Caco-2 (cell line): Measurements from ENCODE around the gene AP2B1. TPM values are rescaled to one million over a fixed set of nuclear protein-coding genes. Genes with fewer than 3 reads are reported as not detected.

Experiments
- BruUV-seq: library from RNA; stranded (reverse); fragments of 400-500 nt; replicated peaks from 2 replicates; lab custom pipeline; 2021; lab: Mats Ljungman, UMichigan
- CTCF ChIA-PET: fragments of 300-600 bp; sonication (Branson Sonifier 250); formaldehyde crosslinking; loops from one replicate; lab custom pipeline; 2022; ENCODE audit warnings: antibody characterized with exemption; lab: Charles Lee
- POLR2A ChIA-PET: fragments of 300-600 bp; sonication (Branson Sonifier 250); formaldehyde crosslinking; loops from one replicate; lab custom pipeline; 2022; ENCODE audit warnings: antibody characterized with exemption; lab: Charles Lee
- DNase-seq, 2 experiments: peaks; one replicate each; pipeline versions ENCODE4 v3.0.0 to v3.0.0-alpha.2; 2020 to 2022
- H3K27me3 ChIP-seq: replicated peaks from 2 replicates; pipeline ENCODE4 v1.6.0; 2011; ENCODE audit warnings: low read length; ENCODE audit not compliant: control insufficient read depth, insufficient read depth
- H3K36me3 ChIP-seq: 2 replicates; pipeline ENCODE4 v1.5.1; 2011; ENCODE audit warnings: low read length; ENCODE audit not compliant: control insufficient read depth, insufficient read depth
- H3K4me1 ChIP-seq: fragments of 250-450 bp; sonication (Bioruptor Pico); 2 replicates; pipeline ENCODE4 v1.5.1; 2020; ENCODE audit warnings: mild to moderate bottlenecking
- H3K4me3 ChIP-seq: 2 replicates; pipeline ENCODE4 v1.5.1; 2011; ENCODE audit warnings: low read depth, mild to moderate bottlenecking, control low read depth, low read length
- H3K9me3 ChIP-seq: fragments of 250-450 bp; sonication (Bioruptor Pico); 2 replicates; pipeline ENCODE4 v1.5.1; 2020; ENCODE audit warnings: mild to moderate bottlenecking, moderate library complexity
- H3K27ac Mint-ChIP-seq: one replicate; pipeline ENCODE4 v1.8.0; 2022; ENCODE audit warnings: mixed read lengths; ENCODE audit not compliant: unreplicated experiment
- H3K27me3 Mint-ChIP-seq: one replicate; pipeline ENCODE4 v1.8.0; 2022; ENCODE audit warnings: mixed read lengths; ENCODE audit not compliant: insufficient read depth, unreplicated experiment
- H3K36me3 Mint-ChIP-seq: one replicate; pipeline ENCODE4 v1.8.0; 2022; ENCODE audit warnings: mild to moderate bottlenecking, mixed read lengths; ENCODE audit not compliant: insufficient read depth, unreplicated experiment
- H3K4me1 Mint-ChIP-seq: one replicate; pipeline ENCODE4 v1.8.0; 2022; ENCODE audit warnings: low read depth, mixed read lengths; ENCODE audit not compliant: unreplicated experiment
- H3K4me3 Mint-ChIP-seq: one replicate; pipeline ENCODE4 v1.8.0; 2022; ENCODE audit warnings: mild to moderate bottlenecking, moderate library complexity, mixed read lengths; ENCODE audit not compliant: unreplicated experiment
- H3K9me3 Mint-ChIP-seq: one replicate; pipeline ENCODE4 v1.8.0; 2022; ENCODE audit warnings: mixed read lengths; ENCODE audit not compliant: unreplicated experiment
- CTCF ChIP-seq, 2 experiments: fragments of 200-600 bp in 1 of 2; IDR thresholded peaks; 1 replicate in 1 of 2; 2 replicates in 1 of 2; pipeline versions ENCODE4 v1.5.1 to v1.8.0; 2011 to 2022; ENCODE audit warnings: antibody characterized with exemption in 1 of 2, control low read depth in 1 of 2, inconsistent platforms in 1 of 2, low read depth in 1 of 2, low read length in 1 of 2, mild to moderate bottlenecking in 1 of 2, moderate library complexity in 1 of 2; ENCODE audit not compliant: insufficient read depth in 1 of 2, severe bottlenecking in 1 of 2, unreplicated experiment in 1 of 2
- intact Hi-C: fragments of 100-400 bp; cut with micrococcal nuclease; formaldehyde crosslinking; loops from one replicate; pipeline ENCODE4 v1.10.0; 2022; ENCODE audit not compliant: unreplicated experiment
- total RNA-seq: library from RNA; stranded (reverse); gene quantifications from 2 replicates; pipeline ENCODE4 v1.2.3, GENCODE V29; 2022

The AP2B1 gene
- total RNA-seq, 1 experiment from 2014 or later: 228 TPM

- no peak overlapping the region for H3K27ac Mint-ChIP-seq
- DNase-seq: peak in 1 of 2 experiments; percentile 53
- Histone ChIP-seq H3K27me3 (no peaks in the 10 kb centered on the region), H3K4me1 (peaks cover 8% of the 10 kb centered on the region), H3K9me3 (no peaks in the 10 kb centered on the region), H3K4me3 (no peak overlapping the region), H3K36me3 (no peaks in the 10 kb centered on the region)
- TF ChIP-seq CTCF (IDR thresholded peaks at IDR 0.05; ENCODE audit: insufficient read depth in 1 of 2, low read depth in 1 of 2, low read length in 1 of 2, severe bottlenecking in 1 of 2, unreplicated experiment in 1 of 2): peak; percentile 54 to 66
- H3K9me3 Mint-ChIP-seq: no peaks in the 10 kb centered on the region
- no peak overlapping the region for H3K4me3 Mint-ChIP-seq
- no peaks in the 10 kb centered on the region for H3K36me3 Mint-ChIP-seq
- ChIA-PET POLR2A (interaction anchor here (0.6 to 1.0 kb wide), 2 partner anchors 42 to 99 kb away, joined by 3 to 4 read pairs; partner anchors contain the start of gene TAF15), CTCF (interaction anchor here (0.7 to 1.2 kb wide), 4 partner anchors 22 to 61 kb away, joined by 3 to 8 read pairs (median 5); partner anchors contain the start of gene TAF15)
- BruUV-seq: no TSS peak
- peaks cover under 1% of the 10 kb centered on the region for H3K4me1 Mint-ChIP-seq
- intact Hi-C loops: no loop called here
- peaks cover 4% of the 10 kb centered on the region for H3K27me3 Mint-ChIP-seq
These were observed 179.9 kb downstream of the AP2B1 start for GRCh38 chr17:35766903-35767510.

- no TSS peak for BruUV-seq
- H3K27ac Mint-ChIP-seq: no peak overlapping the region
- H3K27me3 Mint-ChIP-seq: peaks cover 4% of the 10 kb centered on the region
- H3K36me3 Mint-ChIP-seq: no peaks in the 10 kb centered on the region
- H3K4me3 Mint-ChIP-seq: no peak overlapping the region
- no peaks in the 10 kb centered on the region for H3K9me3 ChIP-seq
- H3K4me1 ChIP-seq: peaks cover 5% of the 10 kb centered on the region; the same call in 1 of the 2 replicates
- H3K4me3 ChIP-seq: no peak overlapping the region
- no peaks in the 10 kb centered on the region for H3K27me3 ChIP-seq
- ChIA-PET POLR2A (no interaction called here), CTCF (interaction anchor here (0.6 to 0.8 kb wide), 2 partner anchors 9 to 12 kb away, joined by 3 read pairs; no protein-coding TSS in a partner anchor)
- no peaks in the 10 kb centered on the region for H3K4me1 Mint-ChIP-seq
- intact Hi-C loops: no loop called here
- no peaks in the 10 kb centered on the region for H3K9me3 Mint-ChIP-seq
- no peak for TF ChIP-seq CTCF (IDR thresholded peaks at IDR 0.05; ENCODE audit: insufficient read depth in 1 of 2, low read depth in 1 of 2, low read length in 1 of 2, severe bottlenecking in 1 of 2, unreplicated experiment in 1 of 2)
- H3K36me3 ChIP-seq: no peaks in the 10 kb centered on the region
- DNase-seq: no peak
These were observed 181.7 kb downstream of the AP2B1 start for GRCh38 chr17:35768797-35769196.

GRCh38 chr17:35769895-35770486 lies 182.9 kb downstream of the AP2B1 start:
- Histone ChIP-seq H3K9me3 (no peaks in the 10 kb centered on the region), H3K36me3 (no peaks in the 10 kb centered on the region), H3K4me3 (no peak overlapping the region), H3K27me3 (no peaks in the 10 kb centered on the region), H3K4me1 (peaks cover under 1% of the 10 kb centered on the region; the same call in 1 of the 2 replicates)
- DNase-seq: no peak
- H3K9me3 Mint-ChIP-seq: no peaks in the 10 kb centered on the region
- POLR2A ChIA-PET: no interaction called here
- CTCF ChIA-PET: interaction anchor here (1.9 kb wide), 1 partner anchor 39 kb away, joined by 10 read pairs; the partner anchor contains the start of gene TAF15
- no TSS peak for BruUV-seq
- no peaks in the 10 kb centered on the region for H3K4me1 Mint-ChIP-seq
- intact Hi-C loops: no loop called here
- H3K27me3 Mint-ChIP-seq: peaks cover 4% of the 10 kb centered on the region
- no peak overlapping the region for H3K27ac Mint-ChIP-seq
- peak in 1 of 2 experiments; percentile 45 for TF ChIP-seq CTCF (IDR thresholded peaks at IDR 0.05; ENCODE audit: insufficient read depth in 1 of 2, low read depth in 1 of 2, low read length in 1 of 2, severe bottlenecking in 1 of 2, unreplicated experiment in 1 of 2)
- no peak overlapping the region for H3K4me3 Mint-ChIP-seq
- H3K36me3 Mint-ChIP-seq: no peaks in the 10 kb centered on the region
